ENCODE results near the gene FSIP1. TPM values are rescaled to one million over a fixed set of nuclear protein-coding genes. Genes with fewer than 3 reads are reported as not detected.

FSIP1 gene
- polyA plus RNA-seq, 2 of the 4 experiments (the other 2 are of a cell fraction): 0.71 to 0.93 TPM

DNA sequence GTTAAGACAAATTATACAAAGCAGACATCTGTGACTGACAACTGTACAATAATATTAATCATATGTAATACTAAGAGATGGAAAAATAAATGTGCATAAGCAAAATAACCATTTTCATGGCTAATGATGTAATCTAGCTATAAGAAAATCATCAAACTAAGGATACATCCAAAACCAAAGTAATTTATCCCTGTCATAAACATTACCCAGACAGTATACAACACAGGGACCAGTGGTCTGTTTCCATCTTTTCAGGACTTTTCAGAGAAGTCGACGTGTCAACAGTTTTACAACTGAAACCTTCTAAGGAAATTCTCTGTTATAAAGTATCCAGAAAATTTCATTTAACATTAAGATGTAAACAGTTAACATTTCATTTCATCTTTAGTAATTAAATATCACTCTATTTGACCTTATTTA is 190.7 kb downstream of the FSIP1 start:
- no peak for TF ChIP-seq EHMT2 (IDR thresholded peaks at IDR 0.05; ENCODE audit: low read depth)
- no peak for TF ChIP-seq BHLHE40 (IDR thresholded peaks at IDR 0.05; ENCODE audit: low read depth, low read length)
- TF ChIP-seq RFX5 (IDR thresholded peaks at IDR 0.05): no peak
- no peak for TF ChIP-seq KDM5A (IDR thresholded peaks at IDR 0.05)
- TF ChIP-seq, protein P1, sequence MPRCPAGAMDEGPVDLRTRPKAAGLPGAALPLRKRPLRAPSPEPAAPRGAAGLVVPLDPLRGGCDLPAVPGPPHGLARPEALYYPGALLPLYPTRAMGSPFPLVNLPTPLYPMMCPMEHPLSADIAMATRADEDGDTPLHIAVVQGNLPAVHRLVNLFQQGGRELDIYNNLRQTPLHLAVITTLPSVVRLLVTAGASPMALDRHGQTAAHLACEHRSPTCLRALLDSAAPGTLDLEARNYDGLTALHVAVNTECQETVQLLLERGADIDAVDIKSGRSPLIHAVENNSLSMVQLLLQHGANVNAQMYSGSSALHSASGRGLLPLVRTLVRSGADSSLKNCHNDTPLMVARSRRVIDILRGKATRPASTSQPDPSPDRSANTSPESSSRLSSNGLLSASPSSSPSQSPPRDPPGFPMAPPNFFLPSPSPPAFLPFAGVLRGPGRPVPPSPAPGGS (IDR thresholded peaks at IDR 0.05): no peak
- no peak for TF ChIP-seq ELK1 (IDR thresholded peaks at IDR 0.05; ENCODE audit: low read depth, low read length)
- TF ChIP-seq ZC3H11A (IDR thresholded peaks at IDR 0.05): no peak
- TF ChIP-seq, protein P2, sequence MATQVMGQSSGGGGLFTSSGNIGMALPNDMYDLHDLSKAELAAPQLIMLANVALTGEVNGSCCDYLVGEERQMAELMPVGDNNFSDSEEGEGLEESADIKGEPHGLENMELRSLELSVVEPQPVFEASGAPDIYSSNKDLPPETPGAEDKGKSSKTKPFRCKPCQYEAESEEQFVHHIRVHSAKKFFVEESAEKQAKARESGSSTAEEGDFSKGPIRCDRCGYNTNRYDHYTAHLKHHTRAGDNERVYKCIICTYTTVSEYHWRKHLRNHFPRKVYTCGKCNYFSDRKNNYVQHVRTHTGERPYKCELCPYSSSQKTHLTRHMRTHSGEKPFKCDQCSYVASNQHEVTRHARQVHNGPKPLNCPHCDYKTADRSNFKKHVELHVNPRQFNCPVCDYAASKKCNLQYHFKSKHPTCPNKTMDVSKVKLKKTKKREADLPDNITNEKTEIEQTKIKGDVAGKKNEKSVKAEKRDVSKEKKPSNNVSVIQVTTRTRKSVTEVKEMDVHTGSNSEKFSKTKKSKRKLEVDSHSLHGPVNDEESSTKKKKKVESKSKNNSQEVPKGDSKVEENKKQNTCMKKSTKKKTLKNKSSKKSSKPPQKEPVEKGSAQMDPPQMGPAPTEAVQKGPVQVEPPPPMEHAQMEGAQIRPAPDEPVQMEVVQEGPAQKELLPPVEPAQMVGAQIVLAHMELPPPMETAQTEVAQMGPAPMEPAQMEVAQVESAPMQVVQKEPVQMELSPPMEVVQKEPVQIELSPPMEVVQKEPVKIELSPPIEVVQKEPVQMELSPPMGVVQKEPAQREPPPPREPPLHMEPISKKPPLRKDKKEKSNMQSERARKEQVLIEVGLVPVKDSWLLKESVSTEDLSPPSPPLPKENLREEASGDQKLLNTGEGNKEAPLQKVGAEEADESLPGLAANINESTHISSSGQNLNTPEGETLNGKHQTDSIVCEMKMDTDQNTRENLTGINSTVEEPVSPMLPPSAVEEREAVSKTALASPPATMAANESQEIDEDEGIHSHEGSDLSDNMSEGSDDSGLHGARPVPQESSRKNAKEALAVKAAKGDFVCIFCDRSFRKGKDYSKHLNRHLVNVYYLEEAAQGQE (IDR thresholded peaks at IDR 0.05): no peak
- no peak for TF ChIP-seq NFE2L2 (conservative IDR thresholded peaks at IDR 0.05; ENCODE audit: low read length)
- no peak for TF ChIP-seq NR3C1 (IDR thresholded peaks at IDR 0.05)
- no peak for TF ChIP-seq HDAC2 (IDR thresholded peaks at IDR 0.05)
- no peak for TF ChIP-seq EHF (CRISPR knock-in tag; IDR thresholded peaks at IDR 0.05)
- no peak for TF ChIP-seq RARB (CRISPR knock-in tag; IDR thresholded peaks at IDR 0.05)
- TF ChIP-seq, protein P3, sequence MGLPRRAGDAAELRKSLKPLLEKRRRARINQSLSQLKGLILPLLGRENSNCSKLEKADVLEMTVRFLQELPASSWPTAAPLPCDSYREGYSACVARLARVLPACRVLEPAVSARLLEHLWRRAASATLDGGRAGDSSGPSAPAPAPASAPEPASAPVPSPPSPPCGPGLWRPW (IDR thresholded peaks at IDR 0.05): no peak
- no peak for TF ChIP-seq RAD21 (conservative IDR thresholded peaks at IDR 0.05 in 1 of 2, IDR thresholded peaks at IDR 0.05 in 1 of 2)
- TF ChIP-seq USF2 (IDR thresholded peaks at IDR 0.05): no peak
- TF ChIP-seq PHF8 (IDR thresholded peaks at IDR 0.05; ENCODE audit: borderline replicate concordance, low read depth): no peak
- no peak for TF ChIP-seq CHD4 (IDR thresholded peaks at IDR 0.05; ENCODE audit: borderline replicate concordance)
- TF ChIP-seq RNF2 (IDR thresholded peaks at IDR 0.05; ENCODE audit: borderline replicate concordance, low read depth): no peak
- no peak for FAIRE-seq
- CTCF ChIA-PET: interaction anchor here (1.0 to 1.5 kb wide), 2 partner anchors 10 to 11 kb away, joined by 3 to 6 read pairs; partner anchors contain the start of gene THBS1
- no peak for ATAC-seq
- POLR2A ChIA-PET: no interaction called here
- Histone ChIP-seq H3K4me1 (peaks cover 32% of the 10 kb centered on the region), H3K27ac (no peak overlapping the region), H3K9me3 (no peaks in the 10 kb centered on the region), H3K4me2 (no peak overlapping the region), H3K4me3 (no peak overlapping the region)
- DNase-seq (ENCODE audit: low read depth in 1 of 2, low spot score in 1 of 2): no peak
- WGBS (ENCODE audit: missing lambda C conversion rate): 94% methylated on average over 2 of the region's 2 CpGs
